Liver (tissue), 9 donors: ENCODE results near the gene SYNPR. TPM values are rescaled to one million over a fixed set of nuclear protein-coding genes. Genes with fewer than 3 reads are reported as not detected.

Experiments
- DNase-seq: peaks from one replicate; pipeline ENCODE4 v3.0.0-alpha.2; 2017; ENCODE audit warnings: low spot score
- H3K27ac ChIP-seq, 2 donors: one replicate each; pipeline ENCODE4 v1.7.0; 2013; ENCODE audit warnings: inconsistent platforms in 2 of 2, low read length in 2 of 2, control low read depth in 1 of 2, low read depth in 1 of 2, mild to moderate bottlenecking in 1 of 2
- H3K27me3 ChIP-seq, 4 donors: one replicate each; pipeline versions ENCODE4 v1.6.1 to v1.7.0; 2013; ENCODE audit warnings: low read length in 3 of 4, inconsistent platforms in 1 of 4, mild to moderate bottlenecking in 1 of 4, moderate library complexity in 1 of 4; ENCODE audit not compliant: control insufficient read depth in 4 of 4, insufficient read depth in 4 of 4
- H3K36me3 ChIP-seq, 4 donors: one replicate each; pipeline versions ENCODE4 v1.6.1 to v1.7.0; 2013; ENCODE audit warnings: low read length in 3 of 4, mild to moderate bottlenecking in 3 of 4, low read depth in 1 of 4, moderate library complexity in 1 of 4; ENCODE audit not compliant: control insufficient read depth in 4 of 4, insufficient read depth in 3 of 4
- H3K4me1 ChIP-seq, 4 donors: one replicate each; pipeline versions ENCODE4 v1.6.1 to v1.7.0; 2013; ENCODE audit warnings: low read length in 3 of 4, mild to moderate bottlenecking in 3 of 4, moderate library complexity in 1 of 4; ENCODE audit not compliant: control insufficient read depth in 4 of 4, insufficient read depth in 4 of 4
- H3K4me3 ChIP-seq, 3 donors: one replicate each; pipeline versions ENCODE4 v1.6.1 to v1.7.0; 2013; ENCODE audit warnings: low read length in 3 of 3, control low read depth in 1 of 3, low read depth in 1 of 3, mild to moderate bottlenecking in 1 of 3
- H3K9ac ChIP-seq, 2 donors: one replicate each; pipeline ENCODE4 v1.7.0; 2013; ENCODE audit warnings: low read length in 2 of 2, mild to moderate bottlenecking in 2 of 2, moderate library complexity in 2 of 2, control low read depth in 1 of 2, low read depth in 1 of 2
- H3K9me3 ChIP-seq, 4 donors: one replicate each; pipeline versions ENCODE4 v1.6.1 to v1.7.0; 2013; ENCODE audit warnings: low read length in 3 of 4; ENCODE audit not compliant: control insufficient read depth in 4 of 4
- CTCF ChIP-seq: fragments of 150-350 bp; IDR thresholded peaks from 2 replicates; pipeline ENCODE4 v1.5.1; 2017; ENCODE audit warnings: improper control_type of control experiment, low read depth, low read length; ENCODE audit not compliant: missing input control
- FOXA1 ChIP-seq: IDR thresholded peaks from 2 replicates; pipeline ENCODE4 v1.6.1; 2016; ENCODE audit warnings: antibody characterized with exemption
- FOXA2 ChIP-seq: IDR thresholded peaks from 2 replicates; pipeline ENCODE4 v1.6.1; 2016; ENCODE audit warnings: antibody characterized with exemption
- HNF4A ChIP-seq, 2 donors: conservative IDR thresholded peaks; 2 replicates each; pipeline ENCODE4 v1.6.1; 2016; ENCODE audit warnings: antibody characterized with exemption in 2 of 2, mild to moderate bottlenecking in 2 of 2
- JUND ChIP-seq, 2 donors: IDR thresholded peaks; 2 replicates each; pipeline ENCODE4 v1.6.1; 2016; ENCODE audit warnings: antibody characterized with exemption in 2 of 2
- NR2F2 ChIP-seq: IDR thresholded peaks from 2 replicates; pipeline ENCODE4 v1.6.1; 2016; ENCODE audit warnings: antibody characterized with exemption
- RAD21 ChIP-seq, 2 donors: IDR thresholded peaks; 2 replicates each; pipeline ENCODE4 v1.6.1; 2016; ENCODE audit warnings: antibody characterized with exemption in 2 of 2, mild to moderate bottlenecking in 2 of 2
- REST ChIP-seq: IDR thresholded peaks from 2 replicates; pipeline ENCODE4 v1.6.1; 2016; ENCODE audit warnings: antibody characterized with exemption, mild to moderate bottlenecking
- RXRA ChIP-seq, 2 donors: IDR thresholded peaks; 2 replicates each; pipeline ENCODE4 v1.6.1; 2017 to 2018; ENCODE audit warnings: antibody characterized with exemption in 2 of 2, mild to moderate bottlenecking in 1 of 2
- TAF1 ChIP-seq: conservative IDR thresholded peaks from 2 replicates; pipeline ENCODE4 v1.6.1; 2016; ENCODE audit warnings: antibody characterized with exemption, mild to moderate bottlenecking
- YY1 ChIP-seq: IDR thresholded peaks from 2 replicates; pipeline ENCODE4 v1.6.1; 2016; ENCODE audit warnings: antibody characterized with exemption, mild to moderate bottlenecking
- whole genome bisulfite sequencing: extraction: QIAGEN DNeasy Blood & Tissue Kit; methylation state at CpG from one replicate; pipeline ENCODE4 v1.1.7; 2013; 5-methylcytosine and 5-hydroxymethylcytosine counted together
- polyA plus RNA-seq, 2 donors: library from polyadenylated mRNA; stranded (reverse) in 1 of 2; unstranded in 1 of 2; fragments of 200-250 nt in 1 of 2; fragments of >200 nt in 1 of 2; fragmentation: Nextera tagmentation in 1 of 2; extraction: Ambion mirVana in 1 of 2; gene quantifications; one replicate each; pipeline versions ENCODE4 v1.2.1 to v1.2.3, GENCODE V29; 2013 to 2015
- total RNA-seq, 2 donors: library from RNA; depleted of rRNA; stranded (reverse); fragments of >200 nt; gene quantifications; one replicate each; pipeline ENCODE4 v1.2.3, GENCODE V29; 2014
- TF ChIP-seq, protein P1 (sequence below): IDR thresholded peaks from 2 replicates; pipeline ENCODE4 v1.6.1; 2016; ENCODE audit warnings: antibody characterized with exemption
- donor health status: healthy.
- donor health status: healthy.
- donor health status: healthy.
- donor health status: healthy.
- donor health status: healthy.

Gene SYNPR
- total and polyA plus RNA-seq, 4 donors, result not detected

GRCh38 chr3:63514678-63515077 is 236.6 kb downstream of the SYNPR start:
- H3K27me3 ChIP-seq, result no peaks in the 10 kb centered on the region
- 77% methylated on average over 4 of the region's 4 CpGs for WGBS
- no peak overlapping the region for H3K4me3 ChIP-seq
- no peaks in the 10 kb centered on the region for H3K36me3 ChIP-seq
- no peaks in the 10 kb centered on the region for H3K4me1 ChIP-seq
- H3K27ac ChIP-seq, result no peak overlapping the region
- DNase-seq, result no peak
- no peak overlapping the region for H3K9ac ChIP-seq
- peaks cover 0 to 12% (median 0%) of the 10 kb centered on the region in 4 donors for H3K9me3 ChIP-seq
- no peak for TF ChIP-seq HNF4A (conservative IDR thresholded peaks at IDR 0.05)
- TF ChIP-seq RAD21 (IDR thresholded peaks at IDR 0.05), result no peak
- TF ChIP-seq, protein P1, sequence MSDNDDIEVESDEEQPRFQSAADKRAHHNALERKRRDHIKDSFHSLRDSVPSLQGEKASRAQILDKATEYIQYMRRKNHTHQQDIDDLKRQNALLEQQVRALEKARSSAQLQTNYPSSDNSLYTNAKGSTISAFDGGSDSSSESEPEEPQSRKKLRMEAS, result no peak
- no peak for TF ChIP-seq YY1
- TF ChIP-seq JUND (IDR thresholded peaks at IDR 0.05), result no peak

DNA sequence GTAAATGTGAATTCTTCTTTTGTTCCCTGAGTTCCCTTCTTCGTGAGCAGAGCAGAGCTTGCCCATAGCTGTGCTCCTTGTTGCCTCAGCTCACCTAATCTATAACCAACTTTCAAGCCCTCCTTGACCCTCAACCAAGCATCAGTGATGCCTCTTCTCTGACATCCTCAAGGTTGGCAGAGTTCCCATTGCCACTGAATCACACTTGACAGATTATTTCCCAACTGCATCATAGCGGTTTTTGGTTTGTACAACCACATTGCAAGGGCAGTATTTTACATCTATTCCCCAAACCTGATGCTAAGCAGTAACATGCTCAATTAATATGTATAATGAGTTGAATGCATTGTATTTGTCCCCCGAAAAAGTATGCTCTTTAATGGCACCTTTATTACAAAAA is 241.3 kb downstream of the SYNPR start:
- H3K9ac ChIP-seq, result no peak overlapping the region
- peaks cover 0 to 12% (median 0%) of the 10 kb centered on the region in 4 donors for H3K9me3 ChIP-seq
- H3K27me3 ChIP-seq, result no peaks in the 10 kb centered on the region
- H3K4me3 ChIP-seq, result no peak overlapping the region
- 80% methylated on average over 3 of the region's 3 CpGs for WGBS
- H3K4me1 ChIP-seq, result no peaks in the 10 kb centered on the region
- no peak overlapping the region for H3K27ac ChIP-seq
- no peak for DNase-seq
- H3K36me3 ChIP-seq, result no peaks in the 10 kb centered on the region
- no peak for TF ChIP-seq NR2F2
- TF ChIP-seq RAD21 (IDR thresholded peaks at IDR 0.05), result no peak

DNA sequence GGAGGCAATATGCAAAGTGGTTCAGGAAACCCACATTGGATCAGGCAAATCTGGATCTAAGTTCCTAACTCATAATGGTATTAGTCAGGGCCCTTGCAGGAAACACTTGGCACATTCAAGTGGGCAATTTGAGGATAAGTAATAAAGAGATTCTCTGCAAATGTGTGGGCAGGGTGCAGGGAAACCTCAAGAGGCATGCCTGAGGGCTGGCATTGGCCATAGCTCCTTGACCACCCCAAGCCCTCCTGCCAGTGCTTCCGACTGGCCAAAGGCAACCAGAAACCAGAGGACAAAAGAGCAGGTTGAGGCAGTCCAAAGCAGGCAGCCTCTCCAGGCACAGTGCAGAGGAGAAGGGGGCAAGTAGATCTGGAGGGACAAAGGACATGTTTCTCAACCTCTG is 243.5 kb downstream of the SYNPR start:
- H3K9ac ChIP-seq, result no peak overlapping the region
- H3K36me3 ChIP-seq, result no peaks in the 10 kb centered on the region
- peaks cover 0 to 12% (median 0%) of the 10 kb centered on the region in 4 donors for H3K9me3 ChIP-seq
- no peaks in the 10 kb centered on the region for H3K27me3 ChIP-seq
- no peak for TF ChIP-seq FOXA1
- TF ChIP-seq FOXA2, result no peak
- TF ChIP-seq HNF4A (conservative IDR thresholded peaks at IDR 0.05), result no peak
- TF ChIP-seq RAD21 (IDR thresholded peaks at IDR 0.05), result no peak
- no peak for TF ChIP-seq TAF1
- TF ChIP-seq NR2F2, result no peak
- TF ChIP-seq CTCF, result no peak
- TF ChIP-seq, protein P1, result no peak
- no peak for TF ChIP-seq REST
- TF ChIP-seq RXRA (IDR thresholded peaks at IDR 0.05), result no peak
- no peak overlapping the region for H3K27ac ChIP-seq
- no peaks in the 10 kb centered on the region for H3K4me1 ChIP-seq
- WGBS, result 74% methylated on average over 1 of the region's 1 CpG
- no peak for DNase-seq
- no peak overlapping the region for H3K4me3 ChIP-seq
